ENCODE results near the gene LTBP3.
"Not testable (repeated sequence)": the region's sequence is repeated elsewhere in the genome, so short reads cannot be mapped to it uniquely, and the experiment has no call there.

DNA sequence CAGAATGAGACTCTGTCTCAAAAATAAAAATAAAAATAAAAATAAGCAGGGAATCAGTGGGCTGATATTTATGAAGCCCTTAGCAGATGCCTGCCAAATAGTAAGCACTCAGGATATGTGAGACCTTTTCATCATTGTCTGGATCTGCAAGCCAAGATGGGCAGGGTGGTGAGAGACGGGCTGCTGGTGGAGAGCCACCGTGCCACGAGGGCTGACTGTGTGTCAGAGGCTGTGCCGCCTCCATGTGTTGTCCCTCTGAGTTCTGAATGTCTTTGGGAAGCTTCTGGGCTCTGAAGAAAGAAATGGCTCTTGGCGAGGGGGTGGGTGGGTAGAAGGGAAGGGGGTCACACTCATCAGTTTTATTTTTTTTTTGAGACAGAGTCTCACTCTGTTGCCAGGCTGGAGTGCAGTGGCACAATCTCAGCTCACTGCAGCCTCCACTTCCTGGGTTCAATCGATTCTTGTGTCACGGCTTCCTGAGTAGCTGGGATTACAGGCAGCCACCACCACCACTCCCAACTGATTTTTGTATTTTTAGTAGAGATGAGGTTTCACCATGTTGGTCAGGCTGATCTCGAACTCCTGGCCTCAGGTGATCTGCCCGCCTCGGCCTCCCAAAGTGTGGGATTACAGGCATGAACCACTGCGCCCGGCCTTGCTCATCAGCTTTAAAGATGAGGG is 6.9 kb upstream of the LTBP3 start:
- TF ChIP-seq POLR2AphosphoS5 (IDR thresholded peaks at IDR 0.05); RAD21 (conservative IDR thresholded peaks at IDR 0.05); TAF1 (IDR thresholded peaks at IDR 0.05; ENCODE audit: low read depth); EP300 (conservative IDR thresholded peaks at IDR 0.05; ENCODE audit: poor library complexity, severe bottlenecking): not testable (repeated sequence)
- TF ChIP-seq, protein P1, sequence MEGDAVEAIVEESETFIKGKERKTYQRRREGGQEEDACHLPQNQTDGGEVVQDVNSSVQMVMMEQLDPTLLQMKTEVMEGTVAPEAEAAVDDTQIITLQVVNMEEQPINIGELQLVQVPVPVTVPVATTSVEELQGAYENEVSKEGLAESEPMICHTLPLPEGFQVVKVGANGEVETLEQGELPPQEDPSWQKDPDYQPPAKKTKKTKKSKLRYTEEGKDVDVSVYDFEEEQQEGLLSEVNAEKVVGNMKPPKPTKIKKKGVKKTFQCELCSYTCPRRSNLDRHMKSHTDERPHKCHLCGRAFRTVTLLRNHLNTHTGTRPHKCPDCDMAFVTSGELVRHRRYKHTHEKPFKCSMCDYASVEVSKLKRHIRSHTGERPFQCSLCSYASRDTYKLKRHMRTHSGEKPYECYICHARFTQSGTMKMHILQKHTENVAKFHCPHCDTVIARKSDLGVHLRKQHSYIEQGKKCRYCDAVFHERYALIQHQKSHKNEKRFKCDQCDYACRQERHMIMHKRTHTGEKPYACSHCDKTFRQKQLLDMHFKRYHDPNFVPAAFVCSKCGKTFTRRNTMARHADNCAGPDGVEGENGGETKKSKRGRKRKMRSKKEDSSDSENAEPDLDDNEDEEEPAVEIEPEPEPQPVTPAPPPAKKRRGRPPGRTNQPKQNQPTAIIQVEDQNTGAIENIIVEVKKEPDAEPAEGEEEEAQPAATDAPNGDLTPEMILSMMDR (IDR thresholded peaks at IDR 0.05; ENCODE audit: poor library complexity, severe bottlenecking): not testable (repeated sequence)

All from neural cell (in vitro differentiated cells).